ACHN (cell line): ENCODE measurements around the gene UBL4A.

ENCODE experiments used
- DNase-seq: peaks from one replicate; pipeline ENCODE4 v3.0.0-alpha.2; 2015
- in situ Hi-C: cut with HindIII; loops from 2 replicates; pipeline ENCODE4 v1.10.0; 2017; ENCODE audit warnings: low sequenced_read_pairs, low pct_ligation_motif_present, low pct_unique_long_range_greater_than_20kb

UBL4A gene

GRCh38 chrX:154448484-154448883 is 37.9 kb downstream of the UBL4A start:
- DNase-seq: no peak
- in situ Hi-C loops: no loop called here

- in situ Hi-C loops: no loop called here
- no peak for DNase-seq
Observed at GRCh38 chrX:154446430-154446829, 40.0 kb downstream of the UBL4A start.

GRCh38 chrX:154445776-154446175 is 40.6 kb downstream of the UBL4A start:
- no peak for DNase-seq
- in situ Hi-C loops: no loop called here

- in situ Hi-C loops: no loop called here
- no peak for DNase-seq
Observed at GRCh38 chrX:154444755-154445246, 41.6 kb downstream of the UBL4A start.

- DNase-seq: peak; percentile 39
- in situ Hi-C loops: no loop called here
Observed at GRCh38 chrX:154443992-154444754, 42.2 kb downstream of the UBL4A start, which contains the start of gene FAM50A. Gene FAM50A (plus strand): TSS chrX:154444141. CDS start chrX:154444236, 95 bp downstream.

GRCh38 chrX:154443479-154443910 is 42.9 kb downstream of the UBL4A start:
- DNase-seq: peak; percentile 0
- in situ Hi-C loops: no loop called here

- no peak for DNase-seq
- in situ Hi-C loops: no loop called here
Observed at GRCh38 chrX:154441984-154442707, 44.3 kb downstream of the UBL4A start.

- DNase-seq: no peak
- in situ Hi-C loops: no loop called here
Observed at GRCh38 chrX:154441564-154441963, 44.9 kb downstream of the UBL4A start.

- no peak for DNase-seq
- in situ Hi-C loops: no loop called here
Observed at GRCh38 chrX:154440623-154441357, 45.6 kb downstream of the UBL4A start.

GRCh38 chrX:154439841-154440240 is 46.6 kb downstream of the UBL4A start:
- in situ Hi-C loops: no loop called here
- no peak for DNase-seq

- in situ Hi-C loops: no loop called here
Observed at GRCh38 chrX:154437971-154438893, 48.2 kb downstream of the UBL4A start.

GRCh38 chrX:154436983-154437752 is 49.2 kb downstream of the UBL4A start, which contains the start of gene GDI1:
Gene GDI1 (plus strand): TSS chrX:154437154. CDS start chrX:154437255, 101 bp downstream.
- DNase-seq: peak; percentile 31
- in situ Hi-C loops: no loop called here

More at GRCh38 chrX:154437971-154438893, 48.2 kb downstream of the UBL4A start:
- no peak for DNase-seq

- DNase-seq: peak; percentile 13
- in situ Hi-C loops: no loop called here
Observed at GRCh38 chrX:154436374-154436982, 49.9 kb downstream of the UBL4A start.

GRCh38 chrX:154435171-154435733 is 51.2 kb downstream of the UBL4A start:
- in situ Hi-C loops: no loop called here
- no peak for DNase-seq

GRCh38 chrX:154434394-154435168 is 51.8 kb downstream of the UBL4A start:
- DNase-seq: no peak
- in situ Hi-C loops: no loop called here
